Ovary (tissue), 10 donors: ENCODE results near the gene PPRC1. TPM values are rescaled to one million over a fixed set of nuclear protein-coding genes. Genes with fewer than 3 reads are reported as not detected.

Experiments
- DNase-seq, 5 donors: peaks; one replicate each; pipeline ENCODE4 v3.0.0-alpha.2; 2019 to 2020
- H3K27ac ChIP-seq, 2 donors: fragments of 200-600 bp; one replicate each; pipeline versions ENCODE4 v1.5.1 to v1.8.0; 2019 to 2022
- H3K27me3 ChIP-seq: fragments of 200-600 bp; one replicate; pipeline ENCODE4 v1.8.0; 2022
- H3K36me3 ChIP-seq: fragments of 200-600 bp; sonication (generic); one replicate; pipeline ENCODE4 v1.5.1; 2019
- H3K4me1 ChIP-seq: one replicate; pipeline ENCODE4 v1.8.1; 2013; ENCODE audit warnings: mild to moderate bottlenecking, moderate library complexity; ENCODE audit not compliant: insufficient read depth
- H3K4me3 ChIP-seq: fragments of 200-600 bp; sonication (generic); one replicate; pipeline ENCODE4 v1.5.1; 2017
- H3K9me3 ChIP-seq, 2 donors: fragments of 200-600 bp in 1 of 2; sonication (generic) in 1 of 2; one replicate each; pipeline versions ENCODE4 v1.5.1 to v1.8.1; 2013 to 2019; ENCODE audit warnings: mild to moderate bottlenecking in 1 of 2, moderate library complexity in 1 of 2
- CTCF ChIP-seq, 3 donors: fragments of 450-650 bp in 2 of 3; fragments of 200-600 bp in 1 of 3; IDR thresholded peaks; one replicate each; pipeline versions ENCODE4 v1.5.1 to v1.8.0; 2016 to 2022; ENCODE audit warnings: antibody characterized with exemption in 3 of 3, mild to moderate bottlenecking in 1 of 3
- EP300 ChIP-seq: sonication (generic); formaldehyde crosslinking; IDR thresholded peaks from one replicate; pipeline ENCODE4 v1.6.1; 2017; ENCODE audit warnings: antibody characterized with exemption
- POLR2A ChIP-seq: fragments of 450-650 bp; IDR thresholded peaks from one replicate; pipeline ENCODE4 v1.6.1; 2017; ENCODE audit warnings: antibody characterized with exemption, mild to moderate bottlenecking, moderate library complexity
- WGBS, 3 donors: extraction: QIAGEN DNeasy Blood & Tissue Kit in 1 of 3; methylation state at CpG; one replicate each; pipeline versions ENCODE4 v1.1.5 to v1.1.7; 2013 to 2017; 5-methylcytosine and 5-hydroxymethylcytosine counted together
- intact Hi-C, 4 donors: fragments of 100-400 bp; cut with DNase I; formaldehyde crosslinking; loops; one replicate each; pipeline versions ENCODE4 v1.11.0 to v1.15.1; 2022 to 2023
- long read RNA-seq, 3 donors: library from polyadenylated mRNA in 2 of 3; unstranded in 2 of 3; transcript quantifications; one replicate each; pipeline ENCODE4 v2.0.0 and lab custom pipeline, GENCODE V29; 2021 to 2026
- polyA plus RNA-seq, 2 donors: library from polyadenylated mRNA; stranded (reverse); fragments of 200-250 nt in 1 of 2; fragments of 350-450 nt in 1 of 2; fragmentation: Illumina TruSeq in 1 of 2; extraction: RNeasy Lipid Tissue Mini Kit (QIAGEN cat#74804) in 1 of 2; gene quantifications; one replicate each; pipeline ENCODE4 v1.2.3, GENCODE V29; 2013 to 2014
- total RNA-seq, 7 donors: library from RNA; depleted of rRNA in 2 of 7; stranded (reverse); fragments of >200 nt in 2 of 7; fragmentation: NEBNext Ultra II Directional in 3 of 7; extraction: Animal tissue kit (Norgen Biotek cat#: 25700) in 3 of 7; gene quantifications; one replicate each; pipeline versions ENCODE4 v1.1.0 to v1.2.4, GENCODE V29; 2016 to 2023
- donor health status: DM: no; HTN: no; CAD: no; lungs with moderate emphysema.
- donor health status: DM: no; HTN: no; CAD: no.
- donor health status: Bipolar disorder and iron deficiency.
- donor health status: DM: yes; HTN: yes; CAD: no.
- donor health status: DM: no; HTN: no; CAD: no.
- donor health status: DM: yes; HTN: yes; CAD: no.

Gene PPRC1, protein sequence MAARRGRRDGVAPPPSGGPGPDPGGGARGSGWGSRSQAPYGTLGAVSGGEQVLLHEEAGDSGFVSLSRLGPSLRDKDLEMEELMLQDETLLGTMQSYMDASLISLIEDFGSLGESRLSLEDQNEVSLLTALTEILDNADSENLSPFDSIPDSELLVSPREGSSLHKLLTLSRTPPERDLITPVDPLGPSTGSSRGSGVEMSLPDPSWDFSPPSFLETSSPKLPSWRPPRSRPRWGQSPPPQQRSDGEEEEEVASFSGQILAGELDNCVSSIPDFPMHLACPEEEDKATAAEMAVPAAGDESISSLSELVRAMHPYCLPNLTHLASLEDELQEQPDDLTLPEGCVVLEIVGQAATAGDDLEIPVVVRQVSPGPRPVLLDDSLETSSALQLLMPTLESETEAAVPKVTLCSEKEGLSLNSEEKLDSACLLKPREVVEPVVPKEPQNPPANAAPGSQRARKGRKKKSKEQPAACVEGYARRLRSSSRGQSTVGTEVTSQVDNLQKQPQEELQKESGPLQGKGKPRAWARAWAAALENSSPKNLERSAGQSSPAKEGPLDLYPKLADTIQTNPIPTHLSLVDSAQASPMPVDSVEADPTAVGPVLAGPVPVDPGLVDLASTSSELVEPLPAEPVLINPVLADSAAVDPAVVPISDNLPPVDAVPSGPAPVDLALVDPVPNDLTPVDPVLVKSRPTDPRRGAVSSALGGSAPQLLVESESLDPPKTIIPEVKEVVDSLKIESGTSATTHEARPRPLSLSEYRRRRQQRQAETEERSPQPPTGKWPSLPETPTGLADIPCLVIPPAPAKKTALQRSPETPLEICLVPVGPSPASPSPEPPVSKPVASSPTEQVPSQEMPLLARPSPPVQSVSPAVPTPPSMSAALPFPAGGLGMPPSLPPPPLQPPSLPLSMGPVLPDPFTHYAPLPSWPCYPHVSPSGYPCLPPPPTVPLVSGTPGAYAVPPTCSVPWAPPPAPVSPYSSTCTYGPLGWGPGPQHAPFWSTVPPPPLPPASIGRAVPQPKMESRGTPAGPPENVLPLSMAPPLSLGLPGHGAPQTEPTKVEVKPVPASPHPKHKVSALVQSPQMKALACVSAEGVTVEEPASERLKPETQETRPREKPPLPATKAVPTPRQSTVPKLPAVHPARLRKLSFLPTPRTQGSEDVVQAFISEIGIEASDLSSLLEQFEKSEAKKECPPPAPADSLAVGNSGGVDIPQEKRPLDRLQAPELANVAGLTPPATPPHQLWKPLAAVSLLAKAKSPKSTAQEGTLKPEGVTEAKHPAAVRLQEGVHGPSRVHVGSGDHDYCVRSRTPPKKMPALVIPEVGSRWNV (N-terminal part only)
- total RNA-seq (10 to 100 TPM; 11.8 to 68.7 (median 44.5) TPM), polyA plus RNA-seq (10 to 100 TPM; 17.4 to 18.1 TPM)
- long read RNA-seq, donor 1, transcript PPRC1-202 (10 exons, 2,163 nt), result major isoform, 9 of 37 reads
- long read RNA-seq, donor 1, partial matches to known transcripts, result 23 of 37 reads
- long read RNA-seq, donor 1, other reads (novel, unspliced or antisense), result 5 of 37 reads
- long read RNA-seq, donor 2, full-length matches to known transcripts, result 4 of 12 reads
- long read RNA-seq, donor 2, partial matches to known transcripts, result 8 of 12 reads
- long read RNA-seq, donor 2, other reads (novel, unspliced or antisense), result 0 of 12 reads
- long read RNA-seq, donor 3, full-length matches to known transcripts, result 27 of 41 reads
- long read RNA-seq, donor 3, partial matches to known transcripts, result 8 of 41 reads
- long read RNA-seq, donor 3, other reads (novel, unspliced or antisense), result 6 of 41 reads

GRCh38 chr10:102132563-102133372 lies at the start of gene PPRC1:
Gene PPRC1, plus strand, starts transcription at chr10:102133040. Its CDS starts 29 bp downstream, at chr10:102133069.
- DNase-seq, result peak; percentile 97 to 98 (median 98)
- peak within 1 kb of the TSS; percentile 70 for H3K4me3 ChIP-seq
- no peaks in the 10 kb centered on the region for H3K27me3 ChIP-seq
- H3K27ac ChIP-seq, result peak within 1 kb of the TSS; percentile 92
- H3K36me3 ChIP-seq, result no peaks in the 10 kb centered on the region
- intact Hi-C loops, result no loop called here
- WGBS, 3 donors, result 0% methylated on average over 30 to 64 of the region's 64 CpGs
- TF ChIP-seq POLR2A, result peak; percentile 93
- TF ChIP-seq EP300, result no peak
- TF ChIP-seq CTCF (IDR thresholded peaks at IDR 0.05), result peak; percentile 83 to 96 (median 95)
- H3K4me1 ChIP-seq, result peaks cover 7% of the 10 kb centered on the region
- no peaks in the 10 kb centered on the region for H3K9me3 ChIP-seq

DNA sequence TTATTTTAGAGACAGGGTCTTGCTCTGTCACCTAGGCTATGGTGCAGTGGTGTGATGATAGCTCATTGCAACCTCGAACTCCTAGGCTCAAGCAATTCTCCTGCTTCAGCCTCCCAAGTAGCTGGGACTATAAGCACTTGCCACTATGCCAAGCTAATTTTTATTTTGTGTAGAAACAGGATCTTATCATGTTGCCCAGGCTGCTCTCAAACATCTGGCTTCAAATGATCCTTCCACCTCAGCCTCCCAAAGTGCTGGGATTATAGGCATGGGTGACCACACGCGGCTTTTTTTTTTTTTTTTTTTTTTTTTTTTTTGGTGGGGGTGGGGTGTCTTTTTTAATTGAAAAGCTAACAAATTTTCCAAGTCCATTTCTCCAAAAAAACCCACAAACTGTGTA lies 49.3 kb upstream of the PPRC1 start:
- Histone ChIP-seq H3K4me1 (no peaks in the 10 kb centered on the region), H3K27ac (no peak overlapping the region), H3K4me3 (no peak overlapping the region), H3K27me3 (no peaks in the 10 kb centered on the region), H3K36me3 (no peaks in the 10 kb centered on the region), H3K9me3 (no peaks in the 10 kb centered on the region)
- WGBS, 3 donors, result 87 to 92% (median 91%) methylated on average over 3 of the region's 3 CpGs
- TF ChIP-seq CTCF (IDR thresholded peaks at IDR 0.05), result no peak
- TF ChIP-seq POLR2A, result no peak
- TF ChIP-seq EP300, result no peak
- no peak for DNase-seq
- intact Hi-C loops, result no loop called here

GRCh38 chr10:102085336-102085735 lies 47.5 kb upstream of the PPRC1 start:
- Histone ChIP-seq H3K4me3 (no peak overlapping the region), H3K4me1 (no peaks in the 10 kb centered on the region), H3K36me3 (no peaks in the 10 kb centered on the region), H3K27me3 (no peaks in the 10 kb centered on the region), H3K27ac (no peak overlapping the region), H3K9me3 (no peaks in the 10 kb centered on the region)
- TF ChIP-seq POLR2A, result no peak
- no peak for TF ChIP-seq CTCF (IDR thresholded peaks at IDR 0.05)
- no peak for TF ChIP-seq EP300
- intact Hi-C loops, result no loop called here
- DNase-seq, result no peak
- 88 to 93% (median 90%) methylated on average over 3 of the region's 3 CpGs for WGBS, 3 donors
